ENCODE data around the gene EBF4.
"Not testable (repeated sequence)": the region's sequence is repeated elsewhere in the genome, so short reads cannot be mapped to it uniquely, and the experiment has no call there.

The EBF4 gene

GRCh38 chr20:2796011-2796660 is 103.6 kb downstream of the EBF4 start:
- DNase-seq (ENCODE audit: low spot score): no peak

GRCh38 chr20:2797136-2797983 is 104.8 kb downstream of the EBF4 start:
- DNase-seq (ENCODE audit: low spot score): no peak

DNA sequence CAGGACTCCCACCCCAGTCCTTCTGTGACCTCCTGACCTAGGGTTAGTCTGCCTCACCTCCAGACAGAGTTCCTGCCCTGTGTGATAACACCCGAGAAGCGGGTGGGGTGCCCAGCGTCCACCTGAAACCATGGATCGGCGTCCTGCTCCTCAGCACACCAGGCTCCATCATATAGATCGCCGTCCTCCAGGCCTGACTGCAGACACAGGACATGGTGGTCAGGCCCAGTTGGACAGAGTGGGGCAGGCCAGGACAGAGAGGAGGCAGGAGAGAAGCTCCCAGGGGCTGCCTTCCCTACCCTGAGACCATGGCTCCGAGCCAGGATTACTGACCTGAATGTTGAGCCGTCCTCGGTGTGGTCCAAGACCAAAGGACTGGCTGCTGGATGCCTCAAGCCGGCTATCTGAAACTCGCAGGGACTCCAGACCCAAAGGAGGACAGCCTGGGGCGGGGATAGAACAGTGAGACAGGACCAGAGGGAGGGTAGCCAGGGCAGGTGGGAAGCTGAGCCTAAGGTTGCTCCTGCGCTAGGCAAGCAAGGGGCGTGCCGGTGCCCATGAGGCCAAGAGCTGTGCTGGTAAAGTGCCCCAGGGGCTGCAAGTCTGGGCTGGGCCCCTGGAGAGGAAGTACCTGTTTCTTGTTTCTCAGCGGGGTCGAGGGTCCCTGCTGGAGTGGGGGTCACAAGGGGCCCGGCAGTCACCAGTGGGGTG is 105.7 kb downstream of the EBF4 start:
- DNase-seq (ENCODE audit: low spot score): no peak

- peak; percentile 23 for DNase-seq (ENCODE audit: low spot score)
Observed at GRCh38 chr20:2798814-2799213, 106.2 kb downstream of the EBF4 start.

- no peak for DNase-seq (ENCODE audit: low spot score)
Observed at GRCh38 chr20:2799271-2799670, 106.7 kb downstream of the EBF4 start.

DNA sequence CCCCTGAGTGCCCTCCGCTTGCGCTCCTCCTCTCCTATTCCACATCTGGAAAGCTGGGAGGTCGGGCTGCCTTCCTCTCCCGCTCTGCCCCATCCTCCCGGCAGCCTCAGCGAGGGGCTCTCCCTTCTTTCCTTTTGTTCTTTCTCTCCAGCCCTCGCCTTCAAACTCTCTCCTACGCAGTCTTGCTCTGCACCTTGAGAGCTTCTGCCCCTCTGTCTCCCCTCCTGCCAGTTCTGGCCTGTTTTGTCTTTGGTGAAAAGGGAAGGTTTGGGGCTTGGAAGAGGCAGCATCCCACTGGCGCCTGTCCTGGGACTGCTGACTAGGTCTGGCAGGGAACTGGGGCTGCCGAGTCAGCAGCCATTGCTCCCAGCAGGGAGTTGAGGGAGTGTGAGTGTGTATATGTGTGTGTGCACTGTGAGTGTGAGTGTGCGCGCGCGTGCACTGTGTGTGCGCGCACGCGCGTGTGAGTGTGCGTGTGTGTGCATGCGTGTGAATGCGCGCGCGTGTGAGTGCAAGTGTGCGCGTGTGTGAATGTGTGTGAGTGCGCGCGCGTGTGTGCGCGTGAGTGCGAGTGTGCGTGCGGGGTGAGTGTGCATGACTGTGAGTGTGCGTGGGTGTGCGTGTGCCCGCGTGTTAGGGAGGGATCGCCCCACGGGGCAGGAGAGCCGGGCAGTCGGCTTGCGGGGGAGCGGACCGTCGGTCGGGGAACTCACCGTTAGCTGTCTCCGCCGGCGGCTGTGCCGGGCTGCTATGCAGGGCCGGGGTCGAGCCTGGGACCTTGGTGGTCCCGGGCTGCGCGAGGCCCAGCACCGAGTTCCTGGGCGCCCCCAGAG is 107.3 kb downstream of the EBF4 start:
- DNase-seq (ENCODE audit: low spot score): peak; percentile 19

DNA sequence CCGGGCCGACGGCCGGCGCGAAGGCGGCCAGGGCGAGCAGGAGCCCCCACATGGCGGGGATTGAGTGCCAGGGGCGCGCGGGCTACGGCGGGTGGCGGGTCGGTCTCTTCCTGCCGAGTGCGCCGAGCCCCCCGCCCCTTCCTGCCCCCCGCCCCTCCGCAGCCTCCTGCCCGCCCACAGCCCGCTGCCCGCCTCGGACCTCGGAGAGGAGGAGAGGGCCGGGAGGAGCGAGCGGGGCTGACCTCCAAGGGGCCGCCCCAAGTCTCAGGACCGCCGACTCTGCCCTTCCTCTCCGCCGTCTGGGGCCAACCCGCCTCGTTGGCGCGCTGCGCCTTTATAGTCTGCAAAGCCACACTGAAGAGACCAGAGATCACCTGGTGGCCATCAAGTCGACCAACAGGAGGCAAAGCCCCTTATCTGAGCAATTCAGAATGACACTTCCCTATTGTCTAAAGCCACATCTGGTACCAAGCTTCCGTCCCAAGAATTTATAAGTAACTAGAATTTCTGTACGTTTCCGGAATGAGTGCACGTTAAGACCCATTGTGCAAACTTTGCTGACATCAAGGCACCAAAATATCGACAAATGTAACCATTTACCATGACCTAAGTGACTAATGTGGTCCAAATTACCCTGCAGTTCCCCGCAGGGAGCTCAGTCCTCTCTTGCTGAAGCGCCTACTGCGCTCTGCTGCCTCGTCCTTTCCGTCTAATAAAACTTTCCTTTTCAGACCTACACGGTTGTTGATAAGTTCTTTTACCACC is 108.1 kb downstream of the EBF4 start, which contains the start of gene CPXM1:
Gene CPXM1 (minus strand): TSS at position 107 of the 765 bp plus-strand sequence. CDS start 55 bp downstream, at position 52.
- DNase-seq (ENCODE audit: low spot score): peak; percentile 91

DNA sequence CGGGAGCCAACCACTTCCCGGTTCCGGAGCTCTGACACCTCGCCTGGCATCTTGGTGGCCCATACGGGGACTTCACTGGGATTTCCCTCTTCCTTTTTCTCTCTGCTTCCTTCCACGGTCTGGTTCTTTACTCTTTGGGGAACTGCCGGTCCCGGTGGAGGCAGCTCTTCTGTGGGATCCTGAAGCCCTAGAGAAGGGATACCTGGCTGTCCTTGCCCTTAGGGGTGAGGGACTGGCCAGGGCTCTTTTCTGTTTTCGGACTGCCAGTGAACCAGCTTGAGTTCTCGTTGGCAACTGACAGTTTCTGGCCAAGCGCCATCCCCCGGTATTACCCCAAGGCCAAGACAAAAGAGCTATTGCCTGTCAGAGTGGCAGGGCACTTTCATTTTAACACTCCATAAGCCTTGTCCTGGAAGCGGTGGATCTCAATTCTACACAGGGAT is 108.7 kb downstream of the EBF4 start:
- DNase-seq (ENCODE audit: low spot score): no peak

DNA sequence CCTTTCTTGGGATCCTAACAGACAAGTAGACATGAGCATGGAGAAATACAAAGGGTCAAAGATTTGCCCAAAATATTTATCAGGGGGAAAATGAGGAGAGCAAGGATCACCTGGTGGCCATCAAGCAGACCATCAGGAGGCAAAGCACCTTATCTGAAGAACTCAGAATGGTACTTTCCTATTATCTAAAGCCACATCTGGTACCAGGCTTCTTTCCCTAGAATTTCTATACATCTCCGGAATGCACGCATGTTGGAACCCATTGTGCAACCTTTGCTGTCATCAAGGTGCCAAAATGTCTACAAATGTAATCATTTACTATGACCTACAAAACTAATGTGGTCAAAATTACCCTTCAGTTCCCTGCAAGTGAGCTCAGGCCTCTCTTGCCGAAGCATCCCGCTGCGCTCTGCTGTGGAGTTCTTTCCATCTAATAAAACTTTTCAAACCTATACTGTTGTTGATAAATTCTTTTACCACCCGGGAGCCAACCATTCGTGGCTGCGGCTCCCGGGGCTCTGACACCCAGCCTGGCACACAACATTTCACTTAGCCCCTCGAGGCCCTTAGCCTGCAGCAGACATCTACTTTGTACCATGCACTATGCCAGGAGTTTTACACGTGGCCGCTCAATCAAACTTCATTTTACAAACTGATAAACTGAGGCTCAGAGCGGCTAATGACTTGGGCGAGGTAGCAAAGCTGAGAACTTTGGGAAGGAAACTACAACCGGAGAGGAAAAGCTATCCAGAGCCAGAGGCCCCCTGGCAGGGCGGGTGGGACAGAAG is 111.7 kb downstream of the EBF4 start:
- no peak for DNase-seq (ENCODE audit: low spot score)

DNA sequence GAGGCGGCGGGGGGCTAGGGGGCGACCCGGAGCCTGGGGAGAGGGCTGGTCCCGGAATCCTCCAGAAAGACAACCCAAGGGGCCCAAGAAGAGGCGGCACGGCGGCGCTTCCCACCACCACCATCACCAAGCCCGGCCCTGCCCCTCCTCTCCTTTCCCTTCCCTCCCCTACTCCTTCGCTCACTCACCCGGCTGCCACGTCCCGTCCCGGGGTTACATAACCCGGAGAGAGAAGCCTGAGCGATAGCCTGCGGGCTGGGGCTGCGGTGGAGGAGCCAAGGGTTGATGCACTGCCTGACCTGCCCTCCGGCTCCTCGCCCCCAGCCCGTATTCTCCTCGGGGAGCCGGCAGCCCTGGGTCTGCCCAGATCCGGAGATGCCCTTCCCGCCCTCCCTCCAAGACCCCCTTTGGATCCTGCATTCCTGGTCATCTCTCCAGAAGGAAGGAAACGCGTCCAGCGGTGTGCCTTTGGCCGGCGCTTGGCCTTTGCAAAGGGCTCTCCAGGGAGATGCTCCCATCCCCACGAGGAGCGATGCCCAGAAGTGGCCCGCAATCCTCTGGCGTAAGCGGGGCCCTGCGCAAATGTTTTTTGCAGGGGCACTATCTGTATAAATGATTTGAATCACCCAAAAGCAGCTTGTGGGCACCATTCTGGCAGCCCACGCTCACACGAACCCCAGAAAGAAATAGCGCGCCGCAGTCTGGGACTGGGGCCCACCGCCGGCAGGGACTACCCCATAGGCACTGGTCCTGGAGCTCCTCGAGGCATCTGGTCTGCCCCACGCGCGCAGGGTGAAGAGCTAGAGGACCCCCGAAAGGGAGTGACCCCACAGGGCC is 112.5 kb downstream of the EBF4 start:
- DNase-seq (ENCODE audit: low spot score): no peak

- no peak for DNase-seq (ENCODE audit: low spot score)
Observed at GRCh38 chr20:2805689-2806350, 113.2 kb downstream of the EBF4 start.

DNA sequence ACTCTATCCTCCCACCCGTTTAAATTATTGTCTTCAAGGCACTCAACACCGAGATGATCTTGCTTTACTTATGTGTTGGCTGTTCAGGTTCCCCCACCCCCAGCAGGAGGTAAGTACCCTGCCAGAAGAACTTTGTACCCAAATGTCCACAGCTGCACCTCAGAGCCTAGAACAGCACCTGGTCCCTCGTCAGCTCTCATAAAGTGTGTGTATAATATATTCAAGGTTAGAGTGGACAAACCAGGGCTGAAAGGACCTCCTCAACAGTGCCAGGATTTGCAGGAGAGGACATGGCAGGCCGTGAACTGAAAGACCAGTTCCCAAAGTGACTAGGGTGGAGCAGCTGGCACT is 113.7 kb downstream of the EBF4 start:
- DNase-seq (ENCODE audit: low spot score): no peak

DNA sequence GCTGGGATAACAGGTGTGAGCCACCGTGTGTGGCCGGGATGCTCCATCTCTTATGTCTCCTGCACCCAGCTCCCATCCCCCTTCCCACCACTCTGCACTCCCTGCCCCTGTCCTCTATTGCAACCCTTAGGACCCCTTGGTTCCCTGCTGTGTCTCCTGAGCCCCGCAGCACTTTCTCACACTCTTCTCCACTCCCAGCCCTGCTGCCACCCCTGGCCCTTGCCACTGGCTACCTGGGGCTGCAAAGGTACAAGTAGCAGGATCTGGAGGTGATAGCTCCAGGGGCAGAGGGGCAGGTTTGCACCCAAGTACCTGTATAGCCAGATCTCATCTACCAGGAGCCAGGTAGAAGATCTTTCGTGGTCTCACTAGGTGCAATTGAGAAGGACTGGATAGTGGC is 114.4 kb downstream of the EBF4 start:
- no peak for DNase-seq (ENCODE audit: low spot score)

DNA sequence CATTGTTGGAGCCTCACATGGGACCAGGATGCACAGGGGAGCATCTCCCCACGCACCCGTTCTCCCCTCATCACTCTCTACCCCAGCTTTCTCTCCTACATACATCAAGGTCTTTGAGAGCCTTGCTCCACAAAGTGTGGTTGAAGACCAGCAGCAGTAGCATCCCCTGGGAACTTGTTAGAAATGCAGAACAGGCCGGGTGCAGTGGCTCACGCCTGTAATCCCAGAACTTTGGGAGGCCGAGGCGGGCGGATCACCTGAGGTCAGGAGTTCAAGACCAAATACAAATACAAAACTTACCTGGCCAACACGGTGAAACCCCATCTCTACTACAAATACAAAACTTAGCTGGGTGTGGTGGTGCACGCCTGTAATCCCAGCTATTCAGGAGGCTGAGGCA is 115.3 kb downstream of the EBF4 start:
- not testable (repeated sequence) for DNase-seq (ENCODE audit: low spot score)

DNA sequence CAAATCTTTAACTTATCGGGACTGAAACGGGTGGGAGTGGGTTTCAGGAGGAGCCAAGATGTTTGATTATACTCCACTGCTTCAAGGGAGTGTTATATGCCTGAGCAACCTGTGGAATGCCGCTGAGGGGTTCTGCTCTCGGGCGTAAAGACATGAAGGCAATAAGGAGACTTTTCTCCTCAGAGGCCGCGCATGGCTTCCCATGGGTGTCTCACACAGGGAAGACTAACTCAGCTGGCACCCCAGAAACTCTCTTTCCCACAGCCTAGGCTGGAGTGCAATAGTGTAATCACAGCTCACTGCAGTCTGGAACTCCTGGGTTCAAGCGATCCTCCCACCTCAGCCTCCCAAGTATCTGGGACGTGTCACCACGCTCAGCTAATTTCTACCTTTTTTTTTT is 117.1 kb downstream of the EBF4 start:
- no peak for DNase-seq (ENCODE audit: low spot score)

Data from kidney capillary endothelial cell (primary cell).